Measurements from ENCODE around the gene RAD18.

GRCh38 chr3:8988384-8988655 is 25.0 kb upstream of the RAD18 start:
- TF ChIP-seq CTCF (IDR thresholded peaks at IDR 0.05) = no peak
- no peak for TF ChIP-seq REST (IDR thresholded peaks at IDR 0.05; ENCODE audit: insufficient read depth in 1 of 2, low read depth in 2 of 2, low read length in 1 of 2)

Measured in Panc1 (cell line).